PC-3 (cell line): ENCODE data around the gene OSBPL9. TPM values are rescaled to one million over a fixed set of nuclear protein-coding genes. Genes with fewer than 3 reads are reported as not detected.

Source experiments
- ATAC-seq: fragments of 200-7000 bp; cut with Tn5 transposase; 2 replicates; pipeline ENCODE4 v1.9.1; 2020; ENCODE audit warnings: mild to moderate bottlenecking, moderate library complexity
- BruUV-seq: library from RNA; stranded (reverse); fragments of 400-500 nt; replicated peaks from 2 replicates; lab custom pipeline; 2021; lab: Mats Ljungman, UMichigan
- CTCF ChIA-PET: fragments of 300-600 bp; sonication (Branson Sonifier 250); formaldehyde crosslinking; loops from one replicate; lab custom pipeline; 2022; ENCODE audit warnings: antibody characterized with exemption; lab: Charles Lee
- POLR2A ChIA-PET: fragments of 300-600 bp; sonication (Branson Sonifier 250); formaldehyde crosslinking; loops from one replicate; lab custom pipeline; 2022; ENCODE audit warnings: antibody characterized with exemption; ENCODE audit not compliant: unreplicated experiment; lab: Charles Lee
- DNase-seq: peaks from one replicate; pipeline ENCODE4 v3.0.0-alpha.2; 2015
- H2AFZ ChIP-seq: fragments of 300-600 bp; sonication (generic); 2 replicates; pipeline ENCODE4 v1.6.0; 2016; ENCODE audit warnings: antibody characterized with exemption, low read length
- H3F3A ChIP-seq: fragments of 300-600 bp; sonication (generic); one replicate; pipeline ENCODE4 v1.6.0; 2017; ENCODE audit warnings: antibody characterized with exemption, low read length, control low read depth, mild to moderate bottlenecking; ENCODE audit not compliant: unreplicated experiment
- H3K27ac ChIP-seq: fragments of 300-600 bp; sonication (generic); 2 replicates; pipeline ENCODE4 v1.5.1; 2016; ENCODE audit warnings: mild to moderate bottlenecking, low read length
- H3K27me3 ChIP-seq: fragments of 300-600 bp; sonication (generic); 2 replicates; pipeline ENCODE4 v1.6.1; 2016; ENCODE audit warnings: low read length, mixed read lengths
- H3K36me3 ChIP-seq: fragments of 300-600 bp; sonication (generic); 2 replicates; pipeline ENCODE4 v1.6.1; 2016; ENCODE audit warnings: low read depth, mixed run types, low read length, mixed read lengths
- H3K4me1 ChIP-seq: fragments of 300-600 bp; sonication (generic); 2 replicates; pipeline ENCODE4 v1.5.1; 2016; ENCODE audit warnings: low read length; ENCODE audit not compliant: insufficient read depth
- H3K4me2 ChIP-seq: fragments of 300-600 bp; sonication (generic); 2 replicates; pipeline ENCODE4 v1.6.0; 2016; ENCODE audit warnings: low read length
- H3K4me3 ChIP-seq: fragments of 300-600 bp; sonication (generic); 2 replicates; pipeline ENCODE4 v1.5.1; 2016; ENCODE audit warnings: mild to moderate bottlenecking, low read length, mixed read lengths
- H3K79me2 ChIP-seq: fragments of 300-600 bp; sonication (generic); 2 replicates; pipeline ENCODE4 v1.6.1; 2017; ENCODE audit warnings: low read length, mixed read lengths
- H3K9ac ChIP-seq: fragments of 300-600 bp; sonication (generic); 2 replicates; pipeline ENCODE4 v1.6.0; 2016; ENCODE audit warnings: mild to moderate bottlenecking, low read length
- H3K9me2 ChIP-seq: fragments of 300-600 bp; sonication (generic); replicated peaks from 2 replicates; pipeline ENCODE4 v1.6.1; 2016; ENCODE audit warnings: mixed run types, low read length, mixed read lengths
- H3K9me3 ChIP-seq: fragments of 300-600 bp; sonication (generic); 2 replicates; pipeline ENCODE4 v1.6.1; 2016; ENCODE audit warnings: low read length, mixed read lengths
- H4K20me1 ChIP-seq: fragments of 300-600 bp; sonication (generic); 2 replicates; pipeline ENCODE4 v1.6.1; 2016; ENCODE audit warnings: low read length, mixed read lengths
- EZH2 ChIP-seq: fragments of 300-600 bp; sonication (generic); IDR thresholded peaks from one replicate; pipeline ENCODE4 v1.6.1; 2017; ENCODE audit warnings: antibody characterized with exemption, mild to moderate bottlenecking, low read length; ENCODE audit not compliant: unreplicated experiment
- EZH2phosphoT487 ChIP-seq: fragments of 300-600 bp; sonication (generic); IDR thresholded peaks from 2 replicates; pipeline ENCODE4 v1.6.1; 2018; ENCODE audit warnings: mild to moderate bottlenecking, antibody characterized with exemption, low read length, borderline replicate concordance
- intact Hi-C: fragments of 100-400 bp; cut with micrococcal nuclease; formaldehyde crosslinking; loops from 2 replicates; pipeline ENCODE4 v1.9.0; 2023
- total RNA-seq: library from RNA; depleted of rRNA; stranded (reverse); fragments of >200 nt; gene quantifications from 2 replicates; pipeline ENCODE4 v1.2.3, GENCODE V29; 2014
- TF ChIP-seq, protein P1 (sequence below): fragments of 300-600 bp; sonication (generic); conservative IDR thresholded peaks from 2 replicates; pipeline ENCODE4 v1.5.1; 2017; ENCODE audit warnings: antibody characterized with exemption, low read depth, mild to moderate bottlenecking, low read length

Gene OSBPL9
- total RNA-seq, 1 experiment from 2014 or later = 74.7 TPM

DNA sequence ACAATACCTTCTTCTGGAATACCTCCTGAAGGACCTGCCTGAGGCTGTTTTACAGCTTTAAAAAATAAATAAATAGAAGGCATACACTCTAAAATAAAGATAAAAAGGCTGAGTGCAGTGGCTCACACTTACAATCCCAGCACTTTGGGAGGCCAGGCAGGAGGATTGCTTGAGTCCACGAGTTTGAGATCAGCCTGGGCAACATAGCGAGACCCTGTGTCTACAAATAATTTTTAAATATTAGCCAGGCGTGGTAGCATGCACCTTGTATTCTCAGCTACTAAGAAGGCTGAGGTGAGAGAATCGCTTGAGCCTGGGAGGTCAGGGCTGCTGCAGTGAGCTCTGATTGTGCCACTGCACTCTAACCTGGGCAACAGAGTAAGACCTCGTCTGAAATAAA is 75.0 kb downstream of the OSBPL9 start:
- peaks cover 32% of the 10 kb centered on the region for H3K79me2 ChIP-seq

DNA sequence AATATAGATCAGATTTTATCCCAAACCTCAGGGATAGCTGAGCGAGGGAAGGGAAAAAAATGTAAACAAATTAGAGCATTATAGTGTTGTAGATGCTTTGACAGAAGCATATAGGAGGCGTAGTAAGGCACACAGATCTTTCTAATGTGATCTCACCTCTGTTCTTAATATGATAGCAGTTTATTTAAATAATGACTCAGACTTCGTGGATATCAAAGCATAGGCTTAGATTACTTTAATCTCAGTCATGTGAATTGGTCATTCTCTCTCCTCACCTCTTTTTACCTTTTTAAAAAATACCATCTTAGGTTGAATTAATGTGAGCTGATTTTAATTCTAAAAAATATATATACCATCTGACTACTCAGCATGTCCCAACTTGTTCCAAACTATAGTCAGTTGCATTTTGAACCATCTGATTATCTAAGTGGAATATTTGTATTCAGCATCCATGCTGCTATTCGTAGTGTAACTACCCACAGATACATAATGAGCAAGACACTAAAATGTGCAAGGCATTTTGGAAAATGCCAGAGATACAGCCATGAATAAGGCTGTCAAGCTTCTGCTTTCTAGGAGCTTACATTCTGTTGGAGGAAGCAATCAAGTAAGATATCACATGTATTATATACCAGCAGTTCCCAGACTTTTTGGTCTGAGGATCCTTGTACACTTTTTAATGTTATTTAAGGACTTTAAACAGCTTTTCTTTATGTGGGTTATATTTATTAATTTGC is 76.7 kb downstream of the OSBPL9 start:
- H3K79me2 ChIP-seq = peaks cover 25% of the 10 kb centered on the region
- no peak overlapping the region for H3K4me3 ChIP-seq
- no peaks in the 10 kb centered on the region for H3K9me2 ChIP-seq
- no peak overlapping the region for H3K9ac ChIP-seq
- H3K4me2 ChIP-seq = 0 out of 2 replicates have a peak overlapping the region, but pooled peaks have one; percentile 4
- ChIA-PET POLR2A (no interaction called here), CTCF (no interaction called here)
- no peaks in the 10 kb centered on the region for H3F3A ChIP-seq
- H3K9me3 ChIP-seq = no peaks in the 10 kb centered on the region
- no peak for ATAC-seq
- H4K20me1 ChIP-seq = no peaks in the 10 kb centered on the region
- H2AFZ ChIP-seq = no peak overlapping the region
- H3K36me3 ChIP-seq = no peaks in the 10 kb centered on the region
- BruUV-seq = no TSS peak
- no peaks in the 10 kb centered on the region for H3K27me3 ChIP-seq
- intact Hi-C loops = loop anchor here (5.0 to 10.0 kb wide), 2 partner anchors 66 to 71 kb away; no protein-coding TSS in a partner anchor
- H3K4me1 ChIP-seq = peaks cover 40% of the 10 kb centered on the region
- no peak overlapping the region for H3K27ac ChIP-seq
- DNase-seq = peak; percentile 14
- TF ChIP-seq, protein P1, sequence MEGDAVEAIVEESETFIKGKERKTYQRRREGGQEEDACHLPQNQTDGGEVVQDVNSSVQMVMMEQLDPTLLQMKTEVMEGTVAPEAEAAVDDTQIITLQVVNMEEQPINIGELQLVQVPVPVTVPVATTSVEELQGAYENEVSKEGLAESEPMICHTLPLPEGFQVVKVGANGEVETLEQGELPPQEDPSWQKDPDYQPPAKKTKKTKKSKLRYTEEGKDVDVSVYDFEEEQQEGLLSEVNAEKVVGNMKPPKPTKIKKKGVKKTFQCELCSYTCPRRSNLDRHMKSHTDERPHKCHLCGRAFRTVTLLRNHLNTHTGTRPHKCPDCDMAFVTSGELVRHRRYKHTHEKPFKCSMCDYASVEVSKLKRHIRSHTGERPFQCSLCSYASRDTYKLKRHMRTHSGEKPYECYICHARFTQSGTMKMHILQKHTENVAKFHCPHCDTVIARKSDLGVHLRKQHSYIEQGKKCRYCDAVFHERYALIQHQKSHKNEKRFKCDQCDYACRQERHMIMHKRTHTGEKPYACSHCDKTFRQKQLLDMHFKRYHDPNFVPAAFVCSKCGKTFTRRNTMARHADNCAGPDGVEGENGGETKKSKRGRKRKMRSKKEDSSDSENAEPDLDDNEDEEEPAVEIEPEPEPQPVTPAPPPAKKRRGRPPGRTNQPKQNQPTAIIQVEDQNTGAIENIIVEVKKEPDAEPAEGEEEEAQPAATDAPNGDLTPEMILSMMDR = no peak

More for the DNA sequence above, 75.0 kb downstream of the OSBPL9 start:
- Histone ChIP-seq H3K27me3 (no peaks in the 10 kb centered on the region), H3K4me2 (no peak overlapping the region), H4K20me1 (no peaks in the 10 kb centered on the region), H3K36me3 (no peaks in the 10 kb centered on the region), H3K4me1 (peaks cover 40% of the 10 kb centered on the region), H3K4me3 (no peak overlapping the region), H3K9me2 (no peaks in the 10 kb centered on the region), H3K27ac (peak overlapping the region; percentile 95; the same call in 1 of the 2 replicates), H3K9ac (no peak overlapping the region), H2AFZ (no peak overlapping the region), H3F3A (no peaks in the 10 kb centered on the region), H3K9me3 (no peaks in the 10 kb centered on the region)
- TF ChIP-seq EZH2phosphoT487 (no peak), EZH2 (no peak)
- TF ChIP-seq, protein P1 = no peak
- DNase-seq (no peak), ATAC-seq (no peak)
- POLR2A ChIA-PET = interaction anchor here (0.6 kb wide), 1 partner anchor 168 kb away, joined by 3 read pairs; no protein-coding TSS in a partner anchor
- intact Hi-C loops = loop anchor here (5.0 to 10.0 kb wide), 2 partner anchors 65 to 73 kb away; no protein-coding TSS in a partner anchor
- BruUV-seq = no TSS peak
- CTCF ChIA-PET = no interaction called here

DNA sequence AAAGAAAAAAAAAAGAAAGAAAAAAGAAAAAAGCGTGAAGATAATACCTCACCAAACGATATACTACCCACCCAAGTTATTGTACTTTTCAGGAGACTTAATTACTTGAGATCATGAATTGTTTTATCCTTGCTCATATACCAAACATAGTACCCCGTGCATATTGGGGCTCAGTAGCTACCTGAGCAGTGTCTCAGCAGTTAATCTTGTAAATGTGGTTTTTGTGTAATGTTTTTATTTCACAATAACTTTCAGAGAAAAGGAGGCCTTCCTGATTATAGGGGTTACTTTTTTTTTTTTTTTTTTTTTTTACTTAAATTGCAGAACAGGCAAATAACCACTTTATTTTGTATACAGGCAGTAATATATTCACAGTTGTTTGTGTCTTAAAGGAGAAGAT is 80.3 kb downstream of the OSBPL9 start:
- no peaks in the 10 kb centered on the region for H4K20me1 ChIP-seq
- no peak for TF ChIP-seq EZH2phosphoT487
- TF ChIP-seq, protein P1 = no peak
- no peak for TF ChIP-seq EZH2
- peaks cover 11% of the 10 kb centered on the region for H3K4me1 ChIP-seq
- no peak overlapping the region for H3K4me2 ChIP-seq
- H3F3A ChIP-seq = no peaks in the 10 kb centered on the region
- ChIA-PET CTCF (no interaction called here), POLR2A (no interaction called here)
- no peak overlapping the region for H3K9ac ChIP-seq
- no peaks in the 10 kb centered on the region for H3K36me3 ChIP-seq
- no peaks in the 10 kb centered on the region for H3K27me3 ChIP-seq
- H3K4me3 ChIP-seq = no peak overlapping the region
- H3K27ac ChIP-seq = no peak overlapping the region
- H3K79me2 ChIP-seq = peaks cover 13% of the 10 kb centered on the region; the same call in 1 of the 2 replicates
- no peak for DNase-seq
- intact Hi-C loops = loop anchor here (10.0 kb wide), 1 partner anchor 68 kb away; no protein-coding TSS in a partner anchor
- no peak for ATAC-seq
- no peaks in the 10 kb centered on the region for H3K9me3 ChIP-seq
- BruUV-seq = no TSS peak
- H2AFZ ChIP-seq = no peak overlapping the region
- no peaks in the 10 kb centered on the region for H3K9me2 ChIP-seq
